GM19025 (cell line): ENCODE results near the gene TTC33.

Experiments
- ATAC-seq: cut with Tn5 transposase; IDR thresholded peaks from one replicate; pipeline ENCODE4 v1.9.1; 2021; ENCODE audit warnings: mild to moderate bottlenecking, low read depth, moderate library complexity; ENCODE audit not compliant: unreplicated experiment

Gene TTC33

GRCh38 chr5:40497573-40497972 lies 258.2 kb downstream of the TTC33 start:
- ATAC-seq: no peak

DNA sequence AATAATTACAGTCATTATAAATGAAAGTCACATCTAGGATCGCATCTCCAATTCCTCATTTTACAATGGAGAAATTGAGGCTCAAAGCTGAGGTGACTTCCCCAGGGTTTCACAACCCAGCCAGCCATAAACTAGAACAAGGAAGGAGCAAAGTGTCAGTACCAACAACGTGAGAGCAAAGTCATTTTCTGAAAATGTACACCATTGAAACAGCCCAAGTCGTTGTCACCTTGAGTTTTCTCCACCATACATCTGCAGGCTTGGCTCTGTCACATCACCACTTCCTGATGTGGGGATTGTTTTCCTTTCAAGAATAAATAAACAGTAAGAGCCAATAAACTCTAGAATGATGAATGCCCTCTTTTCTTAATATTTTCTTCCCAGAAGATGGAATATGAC lies 260.5 kb downstream of the TTC33 start:
- ATAC-seq: no peak

DNA sequence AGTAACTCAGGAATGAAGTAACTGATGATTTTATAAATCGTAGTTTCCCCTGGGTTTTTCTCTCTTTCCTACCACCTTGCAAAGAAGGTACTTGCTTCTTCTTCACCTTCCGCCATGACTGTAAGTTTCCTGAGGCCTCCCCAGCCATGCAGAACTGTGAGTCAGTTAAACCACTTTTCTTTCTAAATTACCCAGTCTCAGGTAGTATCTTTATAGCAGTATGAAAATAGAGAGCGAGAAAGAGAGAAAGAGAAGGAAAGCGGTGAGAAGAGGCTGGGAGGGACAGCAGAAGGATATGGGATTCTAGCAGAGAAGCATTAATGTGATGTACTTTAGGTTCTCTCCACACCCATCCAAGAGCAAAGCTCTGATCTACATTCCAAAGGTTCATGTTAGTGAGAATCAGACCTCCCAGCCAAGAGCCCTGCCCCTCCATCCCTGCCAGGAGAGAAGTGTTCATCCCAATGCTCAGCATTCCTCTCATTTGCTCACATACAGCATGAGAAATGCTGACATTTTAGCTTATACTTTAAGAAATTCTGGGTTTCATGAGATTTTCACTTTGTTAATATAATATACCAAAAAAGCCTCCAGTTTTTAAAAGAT lies 261.0 kb downstream of the TTC33 start:
- no peak for ATAC-seq

- ATAC-seq: no peak
Measured at GRCh38 chr5:40492056-40492455, 263.7 kb downstream of the TTC33 start.

DNA sequence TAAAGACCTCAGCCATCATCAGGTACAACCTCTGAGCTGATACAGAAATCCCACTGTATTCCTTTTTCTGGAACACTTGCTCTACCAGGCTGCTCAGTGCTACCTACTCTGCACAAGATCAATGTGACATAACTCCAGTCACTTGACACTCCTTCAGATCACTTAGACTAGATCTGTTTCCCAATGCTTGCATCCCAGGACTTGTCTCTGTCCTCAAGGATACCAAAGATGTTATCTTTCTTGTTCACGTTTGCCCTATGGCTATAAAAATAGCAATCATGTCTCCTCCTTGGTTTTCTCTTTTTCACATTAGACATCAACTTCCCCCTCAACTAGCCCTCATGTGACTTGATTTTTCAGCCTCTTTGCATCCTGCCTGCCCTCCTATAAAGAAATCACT lies 264.1 kb downstream of the TTC33 start:
- no peak for ATAC-seq

- peak; percentile 36 for ATAC-seq
Measured at GRCh38 chr5:40490464-40491111, 265.2 kb downstream of the TTC33 start.

- no peak for ATAC-seq
Measured at GRCh38 chr5:40489421-40489820, 266.3 kb downstream of the TTC33 start.

- peak; percentile 49 for ATAC-seq
Measured at GRCh38 chr5:40486437-40487275, 269.1 kb downstream of the TTC33 start.

GRCh38 chr5:40485021-40485998 lies 270.5 kb downstream of the TTC33 start:
- ATAC-seq: peak; percentile 43

GRCh38 chr5:40484495-40484894 lies 271.3 kb downstream of the TTC33 start:
- peak; percentile 27 for ATAC-seq

GRCh38 chr5:40483316-40483715 lies 272.4 kb downstream of the TTC33 start:
- ATAC-seq: no peak

DNA sequence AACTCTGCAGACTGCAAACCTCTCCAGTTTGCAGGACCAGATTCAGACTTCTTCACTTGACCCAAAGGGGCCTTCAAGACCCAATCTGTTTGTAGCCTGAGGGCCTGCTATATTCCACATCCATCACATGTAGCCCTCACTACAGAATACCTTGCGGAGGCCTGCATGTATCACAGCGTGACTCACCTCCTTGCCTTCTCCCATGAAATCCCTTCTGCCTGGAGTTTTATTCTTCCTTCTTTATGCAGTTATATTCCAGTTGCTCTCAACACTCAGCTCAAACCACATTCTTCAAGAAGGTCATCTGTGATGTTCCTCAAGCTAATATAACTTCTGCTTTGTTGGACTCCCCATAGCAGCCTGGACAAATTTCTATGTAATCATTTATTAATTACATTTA lies 274.5 kb downstream of the TTC33 start:
- no peak for ATAC-seq

GRCh38 chr5:40480392-40480791 lies 275.4 kb downstream of the TTC33 start:
- peak; percentile 34 for ATAC-seq

DNA sequence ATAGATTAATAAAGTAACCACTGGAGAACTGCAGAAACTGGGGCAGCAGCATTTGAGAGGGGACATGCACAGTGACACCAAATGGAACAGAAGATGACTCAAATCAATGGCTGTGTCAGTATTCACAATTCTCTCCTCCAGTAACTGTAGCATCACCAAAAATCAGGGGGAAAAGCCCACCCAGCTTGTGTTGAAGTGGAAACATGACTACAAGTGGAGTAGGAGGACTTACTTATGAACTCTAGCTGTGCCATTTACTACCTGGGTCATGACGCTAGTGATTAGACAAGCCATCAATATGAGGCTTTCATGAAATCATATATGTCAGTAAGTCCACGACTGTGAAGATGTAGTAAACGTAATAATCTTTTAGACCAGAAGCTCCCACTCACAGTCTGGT lies 275.8 kb downstream of the TTC33 start:
- ATAC-seq: no peak

DNA sequence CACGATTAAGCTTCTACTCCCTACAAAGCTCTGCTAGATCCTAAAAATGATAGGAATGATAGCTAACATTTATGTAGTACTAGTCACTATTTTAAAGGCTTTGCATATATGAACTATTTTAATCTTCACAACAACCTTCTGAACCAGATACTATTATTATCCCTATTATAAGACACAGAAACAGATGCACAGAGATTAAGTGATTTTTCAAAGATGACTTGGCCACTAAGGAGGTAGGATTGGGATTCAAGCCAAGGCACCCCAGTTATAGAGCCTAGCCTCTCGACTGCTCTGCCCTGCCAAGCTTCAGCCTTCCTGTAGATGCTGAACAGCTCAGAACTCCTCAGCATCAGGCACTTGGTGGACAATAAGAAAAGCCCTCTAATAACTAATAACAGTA lies 277.0 kb downstream of the TTC33 start:
- no peak for ATAC-seq

DNA sequence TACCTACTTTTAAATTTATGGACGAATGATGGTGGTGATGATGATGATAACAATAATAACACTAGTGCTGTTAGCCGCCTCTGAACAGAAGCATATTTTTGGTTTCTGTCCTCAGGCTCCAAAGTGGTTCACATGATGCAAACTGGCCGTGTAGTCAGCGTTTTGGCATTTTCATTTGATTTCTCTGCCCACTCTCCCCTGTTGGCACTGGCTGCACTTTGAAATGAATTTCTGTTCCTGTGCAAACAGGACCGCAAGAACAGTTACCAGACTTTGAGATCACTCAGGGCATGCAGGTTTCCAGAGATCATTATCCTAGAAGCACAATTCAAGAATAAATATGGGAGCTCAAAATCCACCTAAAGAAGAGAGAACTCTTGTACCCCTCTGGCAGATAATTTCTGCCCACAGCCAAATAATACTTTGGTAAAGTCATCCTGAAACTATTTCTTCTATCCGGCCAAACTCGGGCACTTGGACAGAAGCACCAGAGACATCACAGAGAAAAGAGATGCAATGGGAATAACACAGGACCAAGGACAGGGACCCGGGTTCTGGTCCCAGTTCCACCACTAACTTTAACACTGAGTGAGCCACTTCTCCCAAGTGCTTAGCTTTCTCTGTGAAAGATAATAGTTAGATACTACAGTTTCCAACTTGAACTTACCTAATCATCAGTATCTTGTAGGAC lies 277.8 kb downstream of the TTC33 start:
- no peak for ATAC-seq

DNA sequence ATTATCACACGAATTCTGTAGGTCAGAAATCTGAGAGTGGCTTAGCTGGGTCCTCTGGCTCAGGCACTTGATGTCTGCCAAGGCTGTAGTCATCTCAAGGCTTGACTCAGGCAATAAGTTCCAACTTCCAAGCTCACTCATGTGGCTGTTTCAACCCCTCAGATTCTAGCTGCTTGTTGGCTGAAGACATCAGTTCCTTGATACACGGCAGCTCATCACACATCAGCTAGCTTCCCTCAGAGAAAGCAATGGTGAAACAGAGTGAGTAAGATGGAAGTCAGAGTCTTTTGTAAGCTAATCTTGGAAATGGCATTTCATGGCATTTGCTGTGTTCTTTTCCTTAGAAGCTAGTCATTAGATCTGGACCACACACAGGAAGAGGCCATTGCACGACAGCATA lies 280.2 kb downstream of the TTC33 start:
- no peak for ATAC-seq

- no peak for ATAC-seq
Measured at GRCh38 chr5:40474250-40474649, 281.5 kb downstream of the TTC33 start.

DNA sequence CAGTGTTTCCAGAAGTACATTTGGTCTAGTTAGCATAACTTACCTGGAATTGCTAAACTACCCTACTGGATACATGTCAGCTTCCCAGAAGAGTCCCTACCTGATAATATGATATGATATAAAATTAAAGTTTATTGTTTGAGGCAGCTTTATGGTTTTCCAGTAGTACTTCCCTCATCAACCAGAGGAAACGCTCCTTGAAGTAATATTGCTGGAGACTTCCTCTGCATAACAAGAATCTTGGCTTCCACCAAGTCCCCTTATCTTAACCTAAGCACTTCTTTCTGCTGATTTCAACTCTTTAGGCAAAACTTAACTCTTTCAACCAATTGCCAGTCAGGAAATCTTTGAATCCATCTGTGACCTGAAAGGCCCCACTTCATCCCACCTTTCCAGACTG lies 290.3 kb downstream of the TTC33 start:
- ATAC-seq: no peak

DNA sequence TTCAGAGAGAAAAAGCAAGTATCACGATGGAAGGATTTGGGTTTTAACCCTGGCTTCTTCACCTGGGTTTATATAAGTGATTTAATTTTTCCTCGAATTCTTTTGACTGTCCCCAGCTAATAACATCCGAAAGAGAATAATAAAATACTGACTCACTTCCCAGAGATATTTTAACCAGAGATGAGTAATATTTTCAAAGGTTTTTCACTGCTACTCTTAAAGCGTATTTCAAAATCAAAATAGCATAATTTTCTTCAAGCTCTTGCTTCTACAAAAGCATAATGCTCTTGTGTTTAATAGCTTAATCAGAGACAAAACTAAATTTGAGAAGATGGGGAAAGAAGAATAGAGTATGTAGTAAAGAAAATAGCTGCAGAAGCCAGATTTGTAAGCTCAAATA lies 291.2 kb downstream of the TTC33 start:
- no peak for ATAC-seq
